Dendritic cell treated with granulocyte-macrophage colony-stimulating factor and Interleukin-4, amounts not matched to agents 40 ng/mL and 50 ng/mL, for 4 days (primary cell): ENCODE measurements around the gene SLC10A3.

Experiments used
- H3K27ac Mint-ChIP-seq: one replicate; pipeline ENCODE4 v1.8.0; 2022; ENCODE audit warnings: mild to moderate bottlenecking, mixed read lengths
- H3K27me3 Mint-ChIP-seq: one replicate; pipeline ENCODE4 v1.8.0; 2022; ENCODE audit warnings: mild to moderate bottlenecking, mixed read lengths
- H3K36me3 Mint-ChIP-seq: one replicate; pipeline ENCODE4 v1.8.0; 2022; ENCODE audit warnings: low read depth, mixed read lengths
- H3K4me1 Mint-ChIP-seq: one replicate; pipeline ENCODE4 v1.8.0; 2022; ENCODE audit warnings: low read depth, mixed read lengths
- H3K4me3 Mint-ChIP-seq: one replicate; pipeline ENCODE4 v1.8.0; 2022; ENCODE audit warnings: mild to moderate bottlenecking, moderate library complexity, mixed read lengths
- H3K9me3 Mint-ChIP-seq: one replicate; pipeline ENCODE4 v1.8.0; 2022; ENCODE audit warnings: mixed read lengths
- intact Hi-C: fragments of 100-400 bp; cut with micrococcal nuclease; formaldehyde crosslinking; loops from one replicate; pipeline ENCODE4 v1.15.0; 2022

SLC10A3 gene

DNA sequence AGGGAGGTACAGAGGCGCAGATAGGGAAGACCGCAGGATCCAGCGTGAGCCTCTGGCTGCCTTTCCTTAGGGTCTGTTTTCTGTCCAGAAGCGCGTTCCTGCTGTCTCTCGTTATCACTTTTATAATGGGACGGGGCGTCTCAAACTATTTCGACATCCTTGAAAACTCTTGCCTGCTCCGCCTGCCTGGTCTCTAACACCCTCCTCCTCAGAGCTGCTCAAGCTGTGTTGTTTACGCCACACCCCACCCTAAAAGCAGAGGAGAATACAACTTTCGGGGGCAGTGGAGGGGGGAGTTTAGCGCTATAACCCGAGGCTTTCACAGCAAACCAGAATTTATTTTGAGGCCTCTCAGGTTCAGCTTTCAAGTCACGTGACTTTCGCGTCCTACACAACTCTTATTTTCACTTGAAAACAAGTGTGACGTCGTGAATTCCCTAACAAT lies 26.2 kb upstream of the SLC10A3 start:
- H3K4me3 Mint-ChIP-seq: peak overlapping the region; percentile 85
- H3K27me3 Mint-ChIP-seq: no peaks in the 10 kb centered on the region
- H3K4me1 Mint-ChIP-seq: peaks cover 27% of the 10 kb centered on the region
- no peaks in the 10 kb centered on the region for H3K9me3 Mint-ChIP-seq
- peak overlapping the region; percentile 92 for H3K27ac Mint-ChIP-seq
- H3K36me3 Mint-ChIP-seq: peaks cover 7% of the 10 kb centered on the region
- intact Hi-C loops: no loop called here

DNA sequence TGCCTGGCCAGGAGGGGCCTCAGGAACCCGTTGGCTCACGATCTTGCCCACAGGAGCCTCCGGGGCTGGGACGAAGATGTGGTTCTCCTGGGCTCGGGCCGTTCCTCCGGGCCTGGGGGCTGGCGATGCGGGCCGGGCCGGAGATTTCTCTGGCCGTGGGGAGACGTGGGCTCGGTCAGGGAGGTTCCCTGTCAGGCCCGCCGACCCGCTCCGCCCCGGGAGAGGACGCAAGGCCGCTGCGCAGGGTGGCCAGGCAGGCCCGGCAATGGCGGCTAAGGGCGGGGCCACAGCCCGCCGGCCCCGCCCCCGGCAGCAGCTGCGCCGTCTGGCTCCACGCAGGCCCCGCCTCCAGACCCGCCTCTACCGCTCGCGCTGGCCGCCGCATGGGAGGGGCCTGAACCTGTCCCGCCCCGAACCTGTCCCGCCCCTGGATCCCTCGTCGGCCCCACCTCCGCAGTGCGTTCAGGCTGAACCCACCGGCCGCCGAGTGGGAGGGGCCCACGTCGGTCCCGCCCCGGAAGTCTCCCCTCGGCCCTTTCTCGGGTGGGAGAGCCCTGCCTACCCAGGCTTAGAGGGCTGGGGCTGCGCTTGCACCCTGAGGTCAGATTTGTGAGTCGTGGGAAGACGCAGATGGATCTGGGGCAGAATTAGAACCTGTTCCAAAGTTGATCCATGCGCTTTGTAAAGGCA lies 25.7 kb upstream of the SLC10A3 start, which contains the start of gene FAM3A:
FAM3A (minus strand) TSS at position 267 of the 690 bp plus-strand sequence. CDS start 460 bp downstream, outside the sequence.
- peaks cover 8% of the 10 kb centered on the region for H3K36me3 Mint-ChIP-seq
- peak within 1 kb of the TSS; percentile 92 for H3K27ac Mint-ChIP-seq
- H3K4me3 Mint-ChIP-seq: peak within 1 kb of the TSS; percentile 85
- H3K4me1 Mint-ChIP-seq: peaks cover 30% of the 10 kb centered on the region
- no peaks in the 10 kb centered on the region for H3K9me3 Mint-ChIP-seq
- no peaks in the 10 kb centered on the region for H3K27me3 Mint-ChIP-seq
- intact Hi-C loops: no loop called here

DNA sequence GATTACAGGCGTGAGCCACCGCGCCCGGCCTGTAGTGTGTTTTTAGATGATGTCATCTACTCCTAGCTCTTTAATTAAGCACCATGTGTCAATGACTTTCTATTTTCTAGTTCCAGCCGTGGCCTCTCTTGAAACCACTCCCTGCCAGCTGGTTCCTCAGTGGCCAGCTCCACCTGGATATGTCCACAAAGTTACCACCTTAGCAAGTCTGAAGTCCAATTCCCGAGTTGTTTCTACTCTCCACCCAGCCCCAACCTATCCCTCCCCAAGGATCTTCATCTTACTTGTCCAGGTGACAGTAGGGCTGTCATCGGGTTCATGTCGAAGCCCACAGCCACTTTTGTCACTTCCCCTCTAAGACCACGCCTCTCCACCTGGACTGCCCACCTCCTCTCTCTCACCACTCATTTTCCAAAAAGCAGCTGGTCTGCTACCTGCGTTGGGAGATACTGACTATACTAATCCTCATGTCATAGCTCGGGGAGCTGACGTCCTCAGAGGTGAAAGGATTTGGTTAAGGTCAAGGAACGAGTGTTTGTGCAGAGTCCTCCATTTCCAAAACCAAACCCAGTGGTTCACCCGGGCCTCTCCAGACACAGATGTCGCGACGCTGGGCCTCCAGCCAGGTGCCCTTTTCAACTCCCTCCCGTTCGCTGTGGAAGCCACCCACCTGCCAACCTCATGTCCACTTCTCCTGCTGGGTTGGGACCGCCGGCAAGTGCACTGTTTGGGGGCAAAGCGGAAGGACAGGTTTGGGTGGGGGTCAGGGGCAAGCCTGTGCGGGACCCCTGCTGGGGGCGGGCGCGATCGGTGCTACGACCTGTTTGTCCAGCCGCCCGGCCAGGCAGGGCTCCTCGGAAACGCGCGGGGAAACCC lies 24.9 kb upstream of the SLC10A3 start:
- H3K36me3 Mint-ChIP-seq: peaks cover 16% of the 10 kb centered on the region
- H3K4me3 Mint-ChIP-seq: peak overlapping the region; percentile 83
- H3K27me3 Mint-ChIP-seq: no peaks in the 10 kb centered on the region
- no peaks in the 10 kb centered on the region for H3K9me3 Mint-ChIP-seq
- H3K27ac Mint-ChIP-seq: peak overlapping the region; percentile 92
- H3K4me1 Mint-ChIP-seq: peaks cover 32% of the 10 kb centered on the region
- intact Hi-C loops: no loop called here

DNA sequence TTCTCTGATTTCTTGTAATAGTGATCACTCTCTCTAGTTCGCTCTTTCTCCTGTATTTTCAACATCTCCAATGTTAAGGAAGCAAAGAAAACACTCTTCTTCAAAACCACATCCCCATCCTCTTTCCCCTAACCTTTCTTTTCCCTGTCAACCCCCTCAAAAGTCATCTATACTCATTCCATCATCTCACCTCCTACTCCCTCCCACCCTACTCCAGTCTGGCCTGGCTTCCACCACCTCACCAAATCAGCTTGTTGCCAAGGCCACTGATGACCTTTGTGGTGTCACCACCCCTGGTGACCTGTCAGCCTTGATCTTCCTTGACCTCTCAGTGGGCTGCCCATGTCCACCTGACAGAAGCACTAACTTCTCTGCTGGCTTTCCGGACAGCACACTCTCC lies 23.3 kb upstream of the SLC10A3 start:
- intact Hi-C loops: no loop called here
- Mint-ChIP-seq H3K4me1 (peaks cover 32% of the 10 kb centered on the region), H3K36me3 (peaks cover 32% of the 10 kb centered on the region), H3K4me3 (no peak overlapping the region), H3K27me3 (no peaks in the 10 kb centered on the region), H3K27ac (no peak overlapping the region), H3K9me3 (peaks cover 7% of the 10 kb centered on the region)

DNA sequence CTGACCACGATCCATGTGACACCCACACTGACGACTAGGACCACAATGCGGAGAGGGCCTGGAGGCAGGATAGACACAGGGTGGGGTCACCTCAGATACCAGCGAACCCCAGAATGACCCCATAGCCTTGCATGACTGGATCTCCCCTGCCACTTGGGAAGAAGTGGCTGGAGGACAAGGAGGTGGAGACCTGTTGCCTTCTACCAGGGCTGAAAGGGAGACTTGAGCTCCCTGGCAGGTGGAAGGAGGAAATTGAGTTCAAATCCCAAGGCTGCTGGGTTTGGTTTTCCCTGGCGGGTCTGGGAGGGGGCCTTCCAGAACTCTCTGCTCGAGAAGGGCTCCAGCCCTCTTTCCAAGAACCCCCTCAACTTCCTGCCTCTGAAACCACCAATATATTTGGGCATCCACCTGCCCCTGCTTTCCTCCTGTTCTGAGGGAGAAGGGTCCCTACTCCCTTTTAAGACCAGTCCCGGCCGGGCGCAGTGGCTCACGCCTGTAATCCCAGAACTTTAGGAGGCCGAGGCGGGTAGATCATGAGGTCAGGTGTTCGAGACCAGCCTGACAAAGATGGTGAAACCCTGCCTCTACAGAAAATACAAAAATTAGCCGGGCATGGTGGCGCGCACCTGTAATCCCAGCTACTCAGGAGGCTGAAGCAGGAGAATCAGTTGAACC lies 22.6 kb upstream of the SLC10A3 start:
- H3K36me3 Mint-ChIP-seq: peaks cover 39% of the 10 kb centered on the region
- H3K4me1 Mint-ChIP-seq: peaks cover 32% of the 10 kb centered on the region
- peaks cover 7% of the 10 kb centered on the region for H3K9me3 Mint-ChIP-seq
- intact Hi-C loops: no loop called here
- H3K27ac Mint-ChIP-seq: no peak overlapping the region
- H3K4me3 Mint-ChIP-seq: no peak overlapping the region
- no peaks in the 10 kb centered on the region for H3K27me3 Mint-ChIP-seq

DNA sequence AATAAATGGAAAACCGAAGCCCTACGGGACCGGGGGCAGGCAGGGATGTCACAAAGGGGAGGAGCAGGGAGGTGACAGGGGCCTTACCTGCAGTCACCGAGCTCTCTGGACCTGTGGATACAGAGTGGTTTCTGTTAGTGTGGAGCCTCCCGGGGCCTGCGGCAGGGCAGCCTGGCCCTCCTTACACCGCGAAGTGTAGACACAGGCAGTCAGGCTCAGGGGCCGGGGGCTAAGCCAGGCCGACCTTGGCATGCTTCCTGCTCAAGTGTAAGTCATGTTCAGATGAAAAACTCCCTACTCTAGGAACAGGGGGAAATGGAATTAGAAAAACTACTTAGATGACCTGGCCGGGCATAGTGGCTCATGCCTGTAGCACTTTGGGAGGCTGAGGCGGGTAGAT lies 21.3 kb upstream of the SLC10A3 start:
- Mint-ChIP-seq H3K9me3 (peaks cover 7% of the 10 kb centered on the region), H3K4me3 (no peak overlapping the region), H3K27ac (peak overlapping the region; percentile 40), H3K36me3 (peaks cover 52% of the 10 kb centered on the region), H3K27me3 (no peaks in the 10 kb centered on the region), H3K4me1 (peaks cover 26% of the 10 kb centered on the region)
- intact Hi-C loops: no loop called here

DNA sequence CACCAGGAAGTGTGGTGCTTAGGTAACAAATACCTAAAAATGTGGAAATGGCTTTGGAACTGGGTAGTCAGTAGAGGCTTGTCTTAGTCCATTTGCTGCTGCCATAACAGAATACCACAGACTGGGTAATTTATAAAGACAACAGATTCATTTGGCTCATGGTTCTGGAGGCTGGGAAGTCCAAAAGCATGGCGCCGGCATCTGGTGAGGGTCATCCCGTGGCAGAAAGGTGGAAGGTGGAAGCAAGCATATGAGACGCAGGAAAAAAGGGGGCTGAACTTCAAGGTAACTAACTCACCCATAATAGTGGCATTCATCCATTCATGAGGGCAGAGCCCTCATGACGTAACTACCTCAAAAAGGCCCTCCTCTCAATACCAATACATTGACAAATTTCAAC lies 19.0 kb upstream of the SLC10A3 start:
- intact Hi-C loops: no loop called here
- peaks cover 7% of the 10 kb centered on the region for H3K9me3 Mint-ChIP-seq
- peaks cover 20% of the 10 kb centered on the region for H3K4me1 Mint-ChIP-seq
- no peak overlapping the region for H3K27ac Mint-ChIP-seq
- no peak overlapping the region for H3K4me3 Mint-ChIP-seq
- peaks cover 71% of the 10 kb centered on the region for H3K36me3 Mint-ChIP-seq
- no peaks in the 10 kb centered on the region for H3K27me3 Mint-ChIP-seq

DNA sequence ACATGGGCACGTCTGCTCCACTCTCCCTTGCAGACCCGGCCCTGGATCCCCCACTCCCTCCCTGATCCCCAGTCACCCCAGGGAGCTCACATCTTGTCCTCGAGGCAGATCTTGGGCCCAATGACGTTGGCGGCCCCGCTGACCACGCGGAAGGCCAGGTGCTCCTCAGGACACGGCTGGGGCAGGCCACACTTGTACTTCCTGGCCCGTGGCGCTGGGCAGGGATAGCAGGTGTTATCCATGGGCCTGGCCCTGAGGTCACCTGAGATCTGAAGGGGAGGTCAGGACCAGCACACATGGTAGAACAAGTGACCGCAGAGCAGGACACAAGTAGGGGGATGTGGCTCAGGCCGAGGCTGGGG lies 17.9 kb upstream of the SLC10A3 start:
- intact Hi-C loops: no loop called here
- H3K4me1 Mint-ChIP-seq: peaks cover 11% of the 10 kb centered on the region
- H3K27me3 Mint-ChIP-seq: no peaks in the 10 kb centered on the region
- H3K27ac Mint-ChIP-seq: no peak overlapping the region
- H3K36me3 Mint-ChIP-seq: peaks cover 71% of the 10 kb centered on the region
- peaks cover 7% of the 10 kb centered on the region for H3K9me3 Mint-ChIP-seq
- H3K4me3 Mint-ChIP-seq: no peak overlapping the region

DNA sequence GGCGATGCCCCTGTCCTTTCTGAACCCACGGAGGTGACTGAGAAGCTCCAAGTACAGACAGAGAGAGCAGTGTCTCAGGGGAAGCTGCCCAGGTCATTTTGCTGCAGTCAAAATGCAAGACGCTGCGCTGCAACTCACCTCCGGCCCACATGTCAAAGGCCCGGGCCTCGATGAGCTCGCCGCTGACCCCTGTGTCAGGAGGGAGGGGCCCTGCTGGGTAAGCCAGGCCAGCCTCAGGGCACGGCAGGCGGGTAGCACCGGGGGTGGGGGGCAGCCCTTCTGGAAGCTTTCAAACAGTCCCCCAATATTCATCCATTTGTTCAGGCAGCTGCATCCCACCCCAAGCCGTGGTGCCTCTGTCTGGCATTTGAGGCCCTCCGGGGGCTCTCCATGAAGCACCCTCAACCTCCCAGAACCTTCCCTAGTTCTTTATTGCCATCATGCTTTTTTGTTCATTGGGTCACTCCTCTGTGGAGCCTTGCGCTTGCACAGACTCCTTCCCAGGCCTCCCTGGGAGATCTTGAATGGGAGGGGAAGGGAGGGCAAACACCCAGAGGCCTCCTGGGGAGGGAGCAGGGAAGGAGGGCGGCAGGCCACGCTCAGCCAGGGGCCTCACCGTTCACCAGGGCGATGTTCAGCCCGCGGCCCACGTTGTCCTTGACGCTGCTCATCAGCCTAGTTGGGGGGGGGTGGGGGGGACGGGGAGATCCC lies 17.4 kb upstream of the SLC10A3 start:
- Mint-ChIP-seq H3K9me3 (peaks cover 7% of the 10 kb centered on the region), H3K4me3 (no peak overlapping the region), H3K36me3 (peaks cover 69% of the 10 kb centered on the region), H3K4me1 (peaks cover 11% of the 10 kb centered on the region), H3K27ac (no peak overlapping the region), H3K27me3 (no peaks in the 10 kb centered on the region)
- intact Hi-C loops: no loop called here

DNA sequence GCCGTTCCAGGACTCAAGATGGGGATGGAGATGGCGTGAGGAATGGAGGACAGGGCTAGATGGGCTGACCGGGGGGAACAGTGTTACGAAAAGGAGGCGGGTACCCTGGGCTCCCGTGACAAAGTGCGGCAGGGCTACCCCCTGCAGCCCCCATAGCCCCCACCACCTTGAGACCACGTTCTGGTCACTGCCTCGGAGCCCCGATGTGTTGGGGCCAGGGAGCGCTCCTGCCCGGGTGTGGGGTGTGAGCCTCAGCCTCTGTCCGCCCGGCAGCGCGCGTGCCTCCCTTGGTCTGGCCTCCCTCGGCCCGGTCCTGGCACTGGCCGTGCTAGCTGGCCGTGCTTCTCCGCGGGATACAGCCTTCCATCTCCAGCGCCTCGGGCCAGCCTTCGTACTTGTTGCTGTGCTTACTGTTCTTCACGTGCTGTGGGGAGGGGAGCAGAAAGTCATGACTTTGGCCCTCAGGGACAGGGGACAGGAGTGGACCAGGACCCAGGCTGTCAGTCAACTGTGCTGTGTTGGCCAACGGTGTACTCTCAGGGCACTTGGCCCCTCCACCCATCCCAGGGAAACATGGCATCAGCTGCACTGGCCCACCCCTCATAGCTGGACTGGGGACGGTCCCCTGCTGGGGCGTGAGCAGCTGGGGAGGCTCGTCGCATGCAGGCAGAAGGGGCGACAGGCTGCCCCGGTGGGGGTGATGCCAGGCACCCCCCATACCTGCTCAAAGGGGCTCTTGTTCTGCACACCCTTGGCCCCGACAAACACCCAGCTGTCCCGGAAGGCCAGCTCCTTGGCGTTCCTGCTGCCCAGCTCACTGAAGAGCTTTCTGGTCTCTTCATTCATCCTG lies 16.3 kb upstream of the SLC10A3 start:
- H3K4me3 Mint-ChIP-seq: no peak overlapping the region
- peaks cover 5% of the 10 kb centered on the region for H3K4me1 Mint-ChIP-seq
- H3K9me3 Mint-ChIP-seq: peaks cover 7% of the 10 kb centered on the region
- intact Hi-C loops: no loop called here
- H3K27ac Mint-ChIP-seq: no peak overlapping the region
- peaks cover 64% of the 10 kb centered on the region for H3K36me3 Mint-ChIP-seq
- no peaks in the 10 kb centered on the region for H3K27me3 Mint-ChIP-seq

DNA sequence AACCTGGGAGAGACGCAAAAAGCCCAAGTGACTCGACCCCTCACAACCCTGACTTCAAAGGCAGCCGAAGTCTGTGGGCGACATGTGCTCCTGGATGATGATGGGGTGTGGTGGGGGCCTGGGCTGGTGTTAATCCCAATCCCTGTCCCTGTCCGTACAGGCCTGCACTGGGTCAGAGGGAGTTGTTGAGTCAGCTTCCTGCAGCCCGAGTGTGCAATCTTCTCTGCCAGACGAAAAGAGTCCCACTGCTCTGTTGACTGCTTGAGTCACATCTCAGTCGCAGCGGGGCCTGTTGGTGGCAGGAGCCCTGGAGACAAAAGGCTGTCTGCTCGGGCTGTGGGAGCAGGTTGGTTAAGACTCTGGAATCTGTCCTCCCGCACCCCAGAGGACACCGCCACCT lies 15.3 kb upstream of the SLC10A3 start:
- peaks cover 7% of the 10 kb centered on the region for H3K9me3 Mint-ChIP-seq
- H3K36me3 Mint-ChIP-seq: peaks cover 59% of the 10 kb centered on the region

DNA sequence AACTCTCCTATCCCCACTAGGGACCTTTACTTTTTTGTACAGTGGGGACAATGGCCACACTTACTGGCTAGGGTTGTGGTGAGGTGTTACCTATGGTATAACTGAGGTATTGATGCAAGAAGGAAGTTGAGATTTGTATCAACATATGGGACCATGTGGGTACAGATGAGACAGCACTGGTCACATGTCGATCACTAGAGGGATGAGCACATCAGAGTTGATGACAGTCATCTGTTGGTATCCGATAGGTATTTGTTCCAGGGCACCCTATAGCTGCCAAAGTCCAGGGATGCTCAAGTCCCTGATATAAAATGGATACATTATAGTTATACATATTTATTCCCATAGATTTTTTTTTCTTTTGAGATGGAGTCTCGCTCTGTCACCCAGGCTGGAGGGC lies 12.6 kb upstream of the SLC10A3 start:
- peaks cover 32% of the 10 kb centered on the region for H3K36me3 Mint-ChIP-seq
- H3K27me3 Mint-ChIP-seq: no peaks in the 10 kb centered on the region
- no peaks in the 10 kb centered on the region for H3K9me3 Mint-ChIP-seq
- no peak overlapping the region for H3K4me3 Mint-ChIP-seq
- H3K4me1 Mint-ChIP-seq: no peaks in the 10 kb centered on the region
- no peak overlapping the region for H3K27ac Mint-ChIP-seq
- intact Hi-C loops: no loop called here

More for the DNA sequence above, 15.3 kb upstream of the SLC10A3 start:
- Mint-ChIP-seq H3K4me1 (no peaks in the 10 kb centered on the region), H3K27me3 (no peaks in the 10 kb centered on the region), H3K27ac (no peak overlapping the region), H3K4me3 (no peak overlapping the region)
- intact Hi-C loops: no loop called here

DNA sequence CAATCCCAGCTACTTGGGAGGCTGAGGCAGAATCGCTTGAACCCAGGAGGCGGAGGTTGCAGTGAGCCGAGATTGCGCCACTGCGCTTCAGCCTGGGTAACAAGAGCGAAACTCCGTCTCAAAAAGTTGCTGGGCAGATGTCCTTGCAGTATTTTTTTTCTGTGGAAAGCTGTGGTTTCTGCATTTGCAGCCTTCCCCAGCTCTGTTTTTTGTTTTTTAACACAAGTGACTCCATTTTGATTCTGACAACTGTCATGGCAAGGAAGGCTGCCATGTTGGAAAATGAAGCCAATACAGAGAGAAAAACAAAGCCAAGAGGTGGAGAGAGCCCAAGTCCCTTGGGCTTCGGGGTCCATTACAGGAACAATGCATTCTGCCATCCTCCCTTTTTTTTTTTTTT lies 11.7 kb upstream of the SLC10A3 start:
- Mint-ChIP-seq H3K4me3 (no peak overlapping the region), H3K36me3 (peaks cover 23% of the 10 kb centered on the region), H3K27ac (no peak overlapping the region), H3K9me3 (no peaks in the 10 kb centered on the region), H3K4me1 (no peaks in the 10 kb centered on the region), H3K27me3 (no peaks in the 10 kb centered on the region)
- intact Hi-C loops: no loop called here
